VCaP (cell line): ENCODE data around the gene RNU6-7.

Source experiments
- H3K27ac ChIP-seq: fragments of 450-650 bp; 2 replicates; pipeline ENCODE4 v1.5.1; 2017
- CTCF ChIP-seq: fragments of 450-650 bp; conservative IDR thresholded peaks from 2 replicates; pipeline ENCODE4 v1.5.1; 2017; ENCODE audit warnings: mild to moderate bottlenecking, moderate library complexity

Gene RNU6-7

GRCh38 chr14:32185097-32185496 is 16.7 kb upstream of the RNU6-7 start:
- no peak for TF ChIP-seq CTCF
- H3K27ac ChIP-seq, result no peak overlapping the region

GRCh38 chr14:32186248-32186647 is 15.6 kb upstream of the RNU6-7 start:
- TF ChIP-seq CTCF, result no peak
- no peak overlapping the region for H3K27ac ChIP-seq

GRCh38 chr14:32189811-32190210 is 12.0 kb upstream of the RNU6-7 start:
- no peak overlapping the region for H3K27ac ChIP-seq
- TF ChIP-seq CTCF, result no peak

GRCh38 chr14:32190673-32191072 is 11.2 kb upstream of the RNU6-7 start:
- TF ChIP-seq CTCF, result no peak
- no peak overlapping the region for H3K27ac ChIP-seq

GRCh38 chr14:32192712-32193373 is 9.0 kb upstream of the RNU6-7 start:
- no peak for TF ChIP-seq CTCF
- no peak overlapping the region for H3K27ac ChIP-seq

GRCh38 chr14:32193532-32193931 is 8.3 kb upstream of the RNU6-7 start:
- TF ChIP-seq CTCF, result no peak
- no peak overlapping the region for H3K27ac ChIP-seq

GRCh38 chr14:32195636-32196035 is 6.2 kb upstream of the RNU6-7 start:
- TF ChIP-seq CTCF, result no peak
- no peak overlapping the region for H3K27ac ChIP-seq
